ENCODE measurements around the gene PAX3. TPM values are rescaled to one million over a fixed set of nuclear protein-coding genes. Genes with fewer than 3 reads are reported as not detected.

Gene PAX3
- total RNA-seq, 1 experiment from 2014 or later = not detected

DNA sequence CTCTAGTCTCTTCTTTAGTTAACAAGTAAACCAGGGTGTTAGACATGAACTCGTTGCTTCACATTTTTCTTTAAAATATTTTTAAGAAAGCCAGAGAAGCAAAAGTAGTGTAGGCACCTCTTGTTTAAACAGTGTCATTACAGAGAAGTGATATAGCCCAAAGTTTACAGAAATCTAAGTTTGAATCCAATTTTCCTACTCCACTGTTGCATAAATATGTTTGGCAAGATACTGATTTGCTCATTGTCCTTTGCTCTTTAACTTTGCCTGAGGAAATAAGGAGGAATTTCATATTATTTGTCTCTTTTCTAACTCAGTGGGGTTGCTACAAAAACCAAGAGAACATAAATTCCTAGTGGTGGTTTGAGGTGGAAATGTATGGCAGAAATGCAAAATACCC is 81.1 kb downstream of the PAX3 start (continued):
- TF ChIP-seq MYBL2 (CRISPR knock-in tag; IDR thresholded peaks at IDR 0.05) = no peak

DNA sequence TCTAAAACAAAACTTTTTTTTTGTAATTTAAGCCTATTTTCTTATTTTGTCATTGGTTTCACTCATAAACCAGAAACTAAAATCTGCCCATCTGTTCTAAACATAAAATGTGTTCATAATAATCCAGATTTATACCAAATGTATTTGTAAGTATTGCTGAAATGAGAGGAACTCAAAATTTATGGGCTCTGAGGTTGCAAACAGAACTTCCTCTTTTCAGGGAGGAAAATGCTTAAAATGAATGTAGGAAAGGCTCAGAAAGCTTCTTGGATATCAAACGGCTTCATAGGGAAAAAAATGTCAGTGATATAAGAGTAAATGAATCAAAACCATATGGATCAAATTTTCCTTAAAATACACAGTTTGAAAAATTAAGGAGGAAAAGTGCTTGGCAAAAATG is 83.9 kb downstream of the PAX3 start:
- ChIA-PET CTCF (no interaction called here), POLR2A (no interaction called here)
- no peak for ATAC-seq
- no peak overlapping the region for H3K4me3 Mint-ChIP-seq
- H3K9me3 Mint-ChIP-seq = no peaks in the 10 kb centered on the region
- no peaks in the 10 kb centered on the region for H3K36me3 Mint-ChIP-seq
- no peak for DNase-seq (ENCODE audit: low spot score)
- H3K27ac Mint-ChIP-seq = no peak overlapping the region
- H3K4me1 Mint-ChIP-seq = no peaks in the 10 kb centered on the region
- H3K27me3 Mint-ChIP-seq (ENCODE audit: low read depth) = no peaks in the 10 kb centered on the region; the same call in 1 of the 2 replicates
- TF ChIP-seq TP53 (CRISPR knock-in tag; IDR thresholded peaks at IDR 0.05) (no peak), ZNF121 (CRISPR knock-in tag; IDR thresholded peaks at IDR 0.05) (no peak), JAZF1 (CRISPR knock-in tag; IDR thresholded peaks at IDR 0.05) (no peak), CREM (CRISPR knock-in tag; IDR thresholded peaks at IDR 0.05) (no peak), ZNF219 (CRISPR knock-in tag; IDR thresholded peaks at IDR 0.05; ENCODE audit: borderline replicate concordance) (no peak)
- TF ChIP-seq, protein P1, sequence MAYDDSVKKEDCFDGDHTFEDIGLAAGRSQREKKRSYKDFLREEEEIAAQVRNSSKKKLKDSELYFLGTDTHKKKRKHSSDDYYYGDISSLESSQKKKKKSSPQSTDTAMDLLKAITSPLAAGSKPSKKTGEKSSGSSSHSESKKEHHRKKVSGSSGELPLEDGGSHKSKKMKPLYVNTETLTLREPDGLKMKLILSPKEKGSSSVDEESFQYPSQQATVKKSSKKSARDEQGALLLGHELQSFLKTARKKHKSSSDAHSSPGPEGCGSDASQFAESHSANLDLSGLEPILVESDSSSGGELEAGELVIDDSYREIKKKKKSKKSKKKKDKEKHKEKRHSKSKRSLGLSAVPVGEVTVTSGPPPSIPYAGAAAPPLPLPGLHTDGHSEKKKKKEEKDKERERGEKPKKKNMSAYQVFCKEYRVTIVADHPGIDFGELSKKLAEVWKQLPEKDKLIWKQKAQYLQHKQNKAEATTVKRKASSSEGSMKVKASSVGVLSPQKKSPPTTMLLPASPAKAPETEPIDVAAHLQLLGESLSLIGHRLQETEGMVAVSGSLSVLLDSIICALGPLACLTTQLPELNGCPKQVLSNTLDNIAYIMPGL (CRISPR knock-in tag; IDR thresholded peaks at IDR 0.05) = no peak

DNA sequence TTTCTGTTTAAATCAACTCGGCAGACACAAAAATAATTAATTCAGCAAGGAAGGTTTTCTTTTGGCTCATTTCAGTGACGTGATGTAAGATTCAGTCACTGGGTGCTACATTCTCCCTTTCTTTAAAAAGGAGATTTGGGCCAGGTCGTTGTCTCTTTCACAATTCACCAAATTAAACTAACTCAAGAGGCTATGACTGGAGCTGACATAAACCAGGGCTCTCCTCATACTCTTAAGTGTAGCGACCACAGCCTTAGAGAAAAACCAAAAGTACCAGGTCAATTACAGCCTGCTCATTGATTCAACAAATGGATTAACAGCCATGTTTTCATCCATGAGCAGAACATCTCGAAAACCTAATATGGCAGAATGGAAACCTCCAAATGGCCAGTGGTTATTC is 85.7 kb downstream of the PAX3 start:
- Mint-ChIP-seq H3K4me1 (peaks cover 13% of the 10 kb centered on the region), H3K27me3 (ENCODE audit: low read depth) (no peaks in the 10 kb centered on the region; the same call in 1 of the 2 replicates), H3K9me3 (no peaks in the 10 kb centered on the region), H3K36me3 (no peaks in the 10 kb centered on the region), H3K27ac (no peak overlapping the region), H3K4me3 (no peak overlapping the region)
- ChIA-PET POLR2A (no interaction called here), CTCF (no interaction called here)
- ATAC-seq (no peak), DNase-seq (ENCODE audit: low spot score) (no peak)
- TF ChIP-seq MYBL2 (CRISPR knock-in tag; IDR thresholded peaks at IDR 0.05) (no peak), MXD4 (CRISPR knock-in tag; IDR thresholded peaks at IDR 0.05; ENCODE audit: borderline replicate concordance) (no peak), ATF1 (CRISPR knock-in tag; IDR thresholded peaks at IDR 0.05) (no peak), CBFB (CRISPR knock-in tag; IDR thresholded peaks at IDR 0.05; ENCODE audit: low read depth) (no peak), CREM (CRISPR knock-in tag; IDR thresholded peaks at IDR 0.05) (no peak), JUN (CRISPR knock-in tag; IDR thresholded peaks at IDR 0.05) (no peak), ZNF138 (CRISPR knock-in tag; conservative IDR thresholded peaks at IDR 0.05) (no peak), NR3C1 (CRISPR knock-in tag; conservative IDR thresholded peaks at IDR 0.05; ENCODE audit: low read depth) (no peak)
- TF ChIP-seq, protein P2, sequence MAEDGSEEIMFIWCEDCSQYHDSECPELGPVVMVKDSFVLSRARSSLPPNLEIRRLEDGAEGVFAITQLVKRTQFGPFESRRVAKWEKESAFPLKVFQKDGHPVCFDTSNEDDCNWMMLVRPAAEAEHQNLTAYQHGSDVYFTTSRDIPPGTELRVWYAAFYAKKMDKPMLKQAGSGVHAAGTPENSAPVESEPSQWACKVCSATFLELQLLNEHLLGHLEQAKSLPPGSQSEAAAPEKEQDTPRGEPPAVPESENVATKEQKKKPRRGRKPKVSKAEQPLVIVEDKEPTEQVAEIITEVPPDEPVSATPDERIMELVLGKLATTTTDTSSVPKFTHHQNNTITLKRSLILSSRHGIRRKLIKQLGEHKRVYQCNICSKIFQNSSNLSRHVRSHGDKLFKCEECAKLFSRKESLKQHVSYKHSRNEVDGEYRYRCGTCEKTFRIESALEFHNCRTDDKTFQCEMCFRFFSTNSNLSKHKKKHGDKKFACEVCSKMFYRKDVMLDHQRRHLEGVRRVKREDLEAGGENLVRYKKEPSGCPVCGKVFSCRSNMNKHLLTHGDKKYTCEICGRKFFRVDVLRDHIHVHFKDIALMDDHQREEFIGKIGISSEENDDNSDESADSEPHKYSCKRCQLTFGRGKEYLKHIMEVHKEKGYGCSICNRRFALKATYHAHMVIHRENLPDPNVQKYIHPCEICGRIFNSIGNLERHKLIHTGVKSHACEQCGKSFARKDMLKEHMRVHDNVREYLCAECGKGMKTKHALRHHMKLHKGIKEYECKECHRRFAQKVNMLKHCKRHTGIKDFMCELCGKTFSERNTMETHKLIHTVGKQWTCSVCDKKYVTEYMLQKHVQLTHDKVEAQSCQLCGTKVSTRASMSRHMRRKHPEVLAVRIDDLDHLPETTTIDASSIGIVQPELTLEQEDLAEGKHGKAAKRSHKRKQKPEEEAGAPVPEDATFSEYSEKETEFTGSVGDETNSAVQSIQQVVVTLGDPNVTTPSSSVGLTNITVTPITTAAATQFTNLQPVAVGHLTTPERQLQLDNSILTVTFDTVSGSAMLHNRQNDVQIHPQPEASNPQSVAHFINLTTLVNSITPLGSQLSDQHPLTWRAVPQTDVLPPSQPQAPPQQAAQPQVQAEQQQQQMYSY (CRISPR knock-in tag; IDR thresholded peaks at IDR 0.05) = no peak
- TF ChIP-seq, protein P3, sequence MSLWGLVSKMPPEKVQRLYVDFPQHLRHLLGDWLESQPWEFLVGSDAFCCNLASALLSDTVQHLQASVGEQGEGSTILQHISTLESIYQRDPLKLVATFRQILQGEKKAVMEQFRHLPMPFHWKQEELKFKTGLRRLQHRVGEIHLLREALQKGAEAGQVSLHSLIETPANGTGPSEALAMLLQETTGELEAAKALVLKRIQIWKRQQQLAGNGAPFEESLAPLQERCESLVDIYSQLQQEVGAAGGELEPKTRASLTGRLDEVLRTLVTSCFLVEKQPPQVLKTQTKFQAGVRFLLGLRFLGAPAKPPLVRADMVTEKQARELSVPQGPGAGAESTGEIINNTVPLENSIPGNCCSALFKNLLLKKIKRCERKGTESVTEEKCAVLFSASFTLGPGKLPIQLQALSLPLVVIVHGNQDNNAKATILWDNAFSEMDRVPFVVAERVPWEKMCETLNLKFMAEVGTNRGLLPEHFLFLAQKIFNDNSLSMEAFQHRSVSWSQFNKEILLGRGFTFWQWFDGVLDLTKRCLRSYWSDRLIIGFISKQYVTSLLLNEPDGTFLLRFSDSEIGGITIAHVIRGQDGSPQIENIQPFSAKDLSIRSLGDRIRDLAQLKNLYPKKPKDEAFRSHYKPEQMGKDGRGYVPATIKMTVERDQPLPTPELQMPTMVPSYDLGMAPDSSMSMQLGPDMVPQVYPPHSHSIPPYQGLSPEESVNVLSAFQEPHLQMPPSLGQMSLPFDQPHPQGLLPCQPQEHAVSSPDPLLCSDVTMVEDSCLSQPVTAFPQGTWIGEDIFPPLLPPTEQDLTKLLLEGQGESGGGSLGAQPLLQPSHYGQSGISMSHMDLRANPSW (CRISPR knock-in tag; conservative IDR thresholded peaks at IDR 0.05; ENCODE audit: low read depth) = no peak
- TF ChIP-seq, protein P4, sequence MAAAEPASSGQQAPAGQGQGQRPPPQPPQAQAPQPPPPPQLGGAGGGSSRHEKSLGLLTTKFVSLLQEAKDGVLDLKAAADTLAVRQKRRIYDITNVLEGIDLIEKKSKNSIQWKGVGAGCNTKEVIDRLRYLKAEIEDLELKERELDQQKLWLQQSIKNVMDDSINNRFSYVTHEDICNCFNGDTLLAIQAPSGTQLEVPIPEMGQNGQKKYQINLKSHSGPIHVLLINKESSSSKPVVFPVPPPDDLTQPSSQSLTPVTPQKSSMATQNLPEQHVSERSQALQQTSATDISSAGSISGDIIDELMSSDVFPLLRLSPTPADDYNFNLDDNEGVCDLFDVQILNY (CRISPR knock-in tag; IDR thresholded peaks at IDR 0.05) = no peak
- TF ChIP-seq, protein P5, sequence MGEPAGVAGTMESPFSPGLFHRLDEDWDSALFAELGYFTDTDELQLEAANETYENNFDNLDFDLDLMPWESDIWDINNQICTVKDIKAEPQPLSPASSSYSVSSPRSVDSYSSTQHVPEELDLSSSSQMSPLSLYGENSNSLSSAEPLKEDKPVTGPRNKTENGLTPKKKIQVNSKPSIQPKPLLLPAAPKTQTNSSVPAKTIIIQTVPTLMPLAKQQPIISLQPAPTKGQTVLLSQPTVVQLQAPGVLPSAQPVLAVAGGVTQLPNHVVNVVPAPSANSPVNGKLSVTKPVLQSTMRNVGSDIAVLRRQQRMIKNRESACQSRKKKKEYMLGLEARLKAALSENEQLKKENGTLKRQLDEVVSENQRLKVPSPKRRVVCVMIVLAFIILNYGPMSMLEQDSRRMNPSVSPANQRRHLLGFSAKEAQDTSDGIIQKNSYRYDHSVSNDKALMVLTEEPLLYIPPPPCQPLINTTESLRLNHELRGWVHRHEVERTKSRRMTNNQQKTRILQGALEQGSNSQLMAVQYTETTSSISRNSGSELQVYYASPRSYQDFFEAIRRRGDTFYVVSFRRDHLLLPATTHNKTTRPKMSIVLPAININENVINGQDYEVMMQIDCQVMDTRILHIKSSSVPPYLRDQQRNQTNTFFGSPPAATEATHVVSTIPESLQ (CRISPR knock-in tag; IDR thresholded peaks at IDR 0.05) = no peak
- TF ChIP-seq, protein P6, sequence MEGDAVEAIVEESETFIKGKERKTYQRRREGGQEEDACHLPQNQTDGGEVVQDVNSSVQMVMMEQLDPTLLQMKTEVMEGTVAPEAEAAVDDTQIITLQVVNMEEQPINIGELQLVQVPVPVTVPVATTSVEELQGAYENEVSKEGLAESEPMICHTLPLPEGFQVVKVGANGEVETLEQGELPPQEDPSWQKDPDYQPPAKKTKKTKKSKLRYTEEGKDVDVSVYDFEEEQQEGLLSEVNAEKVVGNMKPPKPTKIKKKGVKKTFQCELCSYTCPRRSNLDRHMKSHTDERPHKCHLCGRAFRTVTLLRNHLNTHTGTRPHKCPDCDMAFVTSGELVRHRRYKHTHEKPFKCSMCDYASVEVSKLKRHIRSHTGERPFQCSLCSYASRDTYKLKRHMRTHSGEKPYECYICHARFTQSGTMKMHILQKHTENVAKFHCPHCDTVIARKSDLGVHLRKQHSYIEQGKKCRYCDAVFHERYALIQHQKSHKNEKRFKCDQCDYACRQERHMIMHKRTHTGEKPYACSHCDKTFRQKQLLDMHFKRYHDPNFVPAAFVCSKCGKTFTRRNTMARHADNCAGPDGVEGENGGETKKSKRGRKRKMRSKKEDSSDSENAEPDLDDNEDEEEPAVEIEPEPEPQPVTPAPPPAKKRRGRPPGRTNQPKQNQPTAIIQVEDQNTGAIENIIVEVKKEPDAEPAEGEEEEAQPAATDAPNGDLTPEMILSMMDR (IDR thresholded peaks at IDR 0.05) = no peak

All from WTC11 (cell line).